ENCODE data around the gene DHX16. TPM values are rescaled to one million over a fixed set of nuclear protein-coding genes. Genes with fewer than 3 reads are reported as not detected.
"Not testable (repeated sequence)": the region's sequence is repeated elsewhere in the genome, so short reads cannot be mapped to it uniquely, and the experiment has no call there.

The DHX16 gene
- 10 to 100 TPM; 50.7 to 64.2 TPM for total RNA-seq

- DNase-seq (ENCODE audit: low spot score) (peak; percentile 94), ATAC-seq (peak; percentile 87 to 92)
- Mint-ChIP-seq H3K4me1 (ENCODE audit: low read depth in 2 of 2) (peaks cover 23 to 35% of the 10 kb centered on the region in 2 donors), H3K9me3 (no peaks in the 10 kb centered on the region), H3K27me3 (no peaks in the 10 kb centered on the region), H3K4me3 (peak within 1 kb of the TSS; percentile 76), H3K36me3 (peaks cover 16% of the 10 kb centered on the region), H3K27ac (peak within 1 kb of the TSS; percentile 67 to 84)
Measured at GRCh38 chr6:30672445-30673253, at the start of gene DHX16. TSS of gene DHX16 (minus strand) at chr6:30673006. CDS start at chr6:30672841, 165 bp downstream.

- not testable (repeated sequence) for H3K27me3 Mint-ChIP-seq; H3K9me3 Mint-ChIP-seq; ATAC-seq; DNase-seq (ENCODE audit: low spot score)
- H3K27ac Mint-ChIP-seq, result peak overlapping the region; percentile 91 to 98
- H3K4me1 Mint-ChIP-seq (ENCODE audit: low read depth in 2 of 2), result peaks cover 50 to 58% of the 10 kb centered on the region in 2 donors
- H3K36me3 Mint-ChIP-seq, result peaks cover 50% of the 10 kb centered on the region
- peak overlapping the region; percentile 92 for H3K4me3 Mint-ChIP-seq
Measured at GRCh38 chr6:30722025-30722279, 49.1 kb upstream of the DHX16 start.

- Mint-ChIP-seq H3K9me3 (no peaks in the 10 kb centered on the region), H3K4me1 (ENCODE audit: low read depth in 2 of 2) (peaks cover 56 to 64% of the 10 kb centered on the region in 2 donors), H3K27me3 (no peaks in the 10 kb centered on the region), H3K4me3 (peak overlapping the region; percentile 92), H3K36me3 (peaks cover 54% of the 10 kb centered on the region), H3K27ac (peak overlapping the region; percentile 91 to 98)
- DNase-seq (ENCODE audit: low spot score) (peak; percentile 96), ATAC-seq (peak; percentile 65 to 78)
Measured at GRCh38 chr6:30721198-30722024, 48.6 kb upstream of the DHX16 start.

- H3K9me3 Mint-ChIP-seq, result no peaks in the 10 kb centered on the region
- ATAC-seq (no peak), DNase-seq (ENCODE audit: low spot score) (peak; percentile 79)
- H3K4me1 Mint-ChIP-seq (ENCODE audit: low read depth in 2 of 2), result peaks cover 59 to 70% of the 10 kb centered on the region in 2 donors
- no peaks in the 10 kb centered on the region for H3K27me3 Mint-ChIP-seq
- H3K4me3 Mint-ChIP-seq, result peak overlapping the region; percentile 92
- H3K36me3 Mint-ChIP-seq, result peaks cover 60% of the 10 kb centered on the region
- H3K27ac Mint-ChIP-seq, result peak overlapping the region; percentile 91 to 98
Measured at GRCh38 chr6:30720738-30721197, 48.0 kb upstream of the DHX16 start.

- Mint-ChIP-seq H3K4me3 (peak within 1 kb of the TSS; percentile 92), H3K9me3 (no peaks in the 10 kb centered on the region), H3K36me3 (peaks cover 57% of the 10 kb centered on the region), H3K27me3 (no peaks in the 10 kb centered on the region), H3K4me1 (ENCODE audit: low read depth in 2 of 2) (peaks cover 59 to 70% of the 10 kb centered on the region in 2 donors), H3K27ac (peak within 1 kb of the TSS; percentile 91 to 98)
- DNase-seq (ENCODE audit: low spot score) (peak; percentile 97), ATAC-seq (peak; percentile 78 to 83)
Measured at GRCh38 chr6:30719791-30720737, 47.3 kb upstream of the DHX16 start, which contains the start of gene TUBB. TSS of gene TUBB (plus strand) at chr6:30720352. CDS start at chr6:30720507, 155 bp downstream.

- H3K27ac Mint-ChIP-seq, result peak overlapping the region; percentile 91 to 98
- H3K9me3 Mint-ChIP-seq, result no peaks in the 10 kb centered on the region
- H3K4me3 Mint-ChIP-seq, result peak overlapping the region; percentile 92
- no peaks in the 10 kb centered on the region for H3K27me3 Mint-ChIP-seq
- H3K4me1 Mint-ChIP-seq (ENCODE audit: low read depth in 2 of 2), result peaks cover 58 to 63% of the 10 kb centered on the region in 2 donors
- DNase-seq (ENCODE audit: low spot score) (no peak), ATAC-seq (no peak)
- peaks cover 57% of the 10 kb centered on the region for H3K36me3 Mint-ChIP-seq
Measured at GRCh38 chr6:30719356-30719755, 46.5 kb upstream of the DHX16 start.

- not testable (repeated sequence) for H3K9me3 Mint-ChIP-seq; H3K27me3 Mint-ChIP-seq; DNase-seq (ENCODE audit: low spot score); ATAC-seq
- Mint-ChIP-seq H3K4me3 (peak overlapping the region; percentile 92), H3K36me3 (peaks cover 51% of the 10 kb centered on the region), H3K4me1 (ENCODE audit: low read depth in 2 of 2) (peaks cover 51 to 56% of the 10 kb centered on the region in 2 donors), H3K27ac (peak overlapping the region; percentile 98 to 100)
Measured at GRCh38 chr6:30717845-30718720, 45.3 kb upstream of the DHX16 start.

GRCh38 chr6:30717129-30717844, 44.5 kb upstream of the DHX16 start, which contains the start of gene MDC1:
TSS of gene MDC1 (minus strand) at chr6:30717281. CDS start at chr6:30715175, 2,106 bp downstream.
- Mint-ChIP-seq H3K9me3 (no peaks in the 10 kb centered on the region), H3K4me1 (ENCODE audit: low read depth in 2 of 2) (peaks cover 52 to 56% of the 10 kb centered on the region in 2 donors), H3K4me3 (peak within 1 kb of the TSS; percentile 92), H3K27me3 (no peaks in the 10 kb centered on the region), H3K36me3 (peaks cover 44% of the 10 kb centered on the region), H3K27ac (peak within 1 kb of the TSS; percentile 98 to 100)
- peak; percentile 99 for DNase-seq (ENCODE audit: low spot score)
- ATAC-seq, result peak; percentile 88 to 90

- H3K36me3 Mint-ChIP-seq, result peaks cover 42% of the 10 kb centered on the region
- no peaks in the 10 kb centered on the region for H3K27me3 Mint-ChIP-seq
- no peak for DNase-seq (ENCODE audit: low spot score)
- no peak for ATAC-seq
- H3K4me1 Mint-ChIP-seq (ENCODE audit: low read depth in 2 of 2), result peaks cover 56 to 57% of the 10 kb centered on the region in 2 donors
- peak overlapping the region; percentile 98 to 100 for H3K27ac Mint-ChIP-seq
- H3K9me3 Mint-ChIP-seq, result no peaks in the 10 kb centered on the region
- H3K4me3 Mint-ChIP-seq, result peak overlapping the region; percentile 92
Measured at GRCh38 chr6:30716879-30717128, 44.0 kb upstream of the DHX16 start.

GRCh38 chr6:30714263-30714662, 41.5 kb upstream of the DHX16 start:
- H3K27me3 Mint-ChIP-seq, result no peaks in the 10 kb centered on the region
- no peaks in the 10 kb centered on the region for H3K9me3 Mint-ChIP-seq
- peaks cover 30% of the 10 kb centered on the region for H3K36me3 Mint-ChIP-seq
- H3K4me1 Mint-ChIP-seq (ENCODE audit: low read depth in 2 of 2), result peaks cover 52 to 53% of the 10 kb centered on the region in 2 donors
- ATAC-seq (no peak), DNase-seq (ENCODE audit: low spot score) (no peak)
- peak overlapping the region; percentile 98 to 100 for H3K27ac Mint-ChIP-seq
- H3K4me3 Mint-ChIP-seq, result no peak overlapping the region

GRCh38 chr6:30712441-30712945, 39.7 kb upstream of the DHX16 start:
- H3K27ac Mint-ChIP-seq, result peak overlapping the region; percentile 72 to 84
- no peaks in the 10 kb centered on the region for H3K9me3 Mint-ChIP-seq
- H3K4me1 Mint-ChIP-seq (ENCODE audit: low read depth in 2 of 2), result peaks cover 46 to 47% of the 10 kb centered on the region in 2 donors
- DNase-seq (ENCODE audit: low spot score) (no peak), ATAC-seq (no peak)
- H3K4me3 Mint-ChIP-seq, result peak overlapping the region; percentile 64
- no peaks in the 10 kb centered on the region for H3K27me3 Mint-ChIP-seq
- H3K36me3 Mint-ChIP-seq, result peaks cover 37% of the 10 kb centered on the region
